GM18499 (cell line): ENCODE measurements around the gene TBC1D22A.

Experiments used
- ATAC-seq: cut with Tn5 transposase; IDR thresholded peaks from one replicate; pipeline ENCODE4 v1.9.1; 2021; ENCODE audit warnings: moderate number of reproducible peaks; ENCODE audit not compliant: insufficient read depth, unreplicated experiment

The TBC1D22A gene

GRCh38 chr22:47196166-47196849 is 433.9 kb downstream of the TBC1D22A start:
- ATAC-seq: no peak

DNA sequence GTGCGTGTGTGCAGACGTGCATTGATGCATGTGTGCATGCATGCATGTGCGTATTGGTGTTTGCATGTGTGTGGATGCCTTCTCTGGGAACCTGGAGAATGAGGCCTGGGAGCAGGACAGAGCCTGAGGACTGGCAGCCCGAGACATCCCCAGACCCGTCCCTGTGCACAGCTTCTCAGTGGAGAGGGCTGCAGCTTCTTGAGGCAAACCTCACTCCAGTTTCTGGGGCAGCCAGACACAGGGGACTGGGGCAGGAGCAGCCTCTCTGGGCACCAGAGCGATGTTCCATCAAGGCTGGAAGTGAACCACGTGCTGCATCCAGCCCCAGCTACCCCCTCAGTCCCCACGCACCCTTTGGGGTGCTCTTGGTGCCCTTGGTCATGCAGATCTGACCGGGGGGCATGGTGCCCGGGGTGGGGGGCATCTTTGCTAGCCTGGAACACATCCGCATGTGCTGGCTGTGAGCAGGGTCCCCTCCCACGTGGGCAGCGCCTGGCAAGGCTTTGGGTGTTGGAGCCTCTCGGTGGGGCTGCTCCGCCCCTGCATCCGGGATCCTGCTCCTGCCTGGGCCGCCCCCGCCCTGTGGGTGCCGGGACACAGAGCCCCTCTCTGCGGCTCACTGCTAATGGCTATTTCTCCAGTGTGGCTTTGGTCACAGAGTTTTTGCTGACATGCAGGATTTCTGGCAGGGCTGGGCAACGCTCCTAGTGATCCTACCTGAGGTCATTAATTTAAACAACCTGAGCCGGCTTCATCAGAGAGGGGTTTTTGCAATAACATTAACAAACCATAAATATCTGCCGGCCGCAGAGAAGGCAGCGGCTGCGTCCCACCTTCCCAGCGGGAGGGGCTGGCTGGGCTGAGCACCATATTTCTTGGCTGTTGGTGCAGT is 434.7 kb downstream of the TBC1D22A start:
- ATAC-seq: no peak

DNA sequence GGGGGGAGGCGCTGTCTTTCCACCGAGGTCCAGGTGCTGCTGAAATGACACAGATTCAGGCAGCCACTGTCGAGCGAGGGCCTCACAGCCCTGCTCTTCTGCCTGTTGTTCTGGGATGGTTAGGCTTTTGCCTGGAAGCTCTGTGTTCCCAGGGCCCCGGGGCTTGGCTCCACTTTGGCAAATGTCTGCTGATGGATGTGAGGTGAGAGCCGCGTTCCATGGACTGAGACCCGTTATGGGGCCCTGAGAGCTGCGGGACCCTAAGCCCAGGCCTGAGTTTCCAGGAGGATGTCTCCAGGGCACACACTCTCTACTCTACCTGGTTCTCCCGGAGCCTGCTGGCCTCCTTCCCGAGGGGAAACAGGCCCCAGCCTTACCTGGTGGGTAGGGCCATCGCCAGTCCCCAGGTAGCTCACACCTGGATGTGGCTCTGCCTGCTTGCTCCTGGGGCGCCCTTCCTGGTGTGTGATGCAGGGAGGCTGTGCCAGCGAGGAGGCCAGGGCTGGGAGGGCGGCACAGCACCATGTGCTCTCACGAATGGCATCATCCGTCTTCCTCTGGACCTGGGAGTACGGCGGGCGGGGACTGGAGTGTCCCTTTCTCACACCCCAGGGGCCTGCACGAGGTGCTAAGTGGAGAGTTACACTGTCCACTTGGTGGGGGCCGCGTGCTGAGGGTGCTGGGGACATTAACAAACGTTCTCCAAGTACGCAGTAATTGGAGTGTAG is 435.5 kb downstream of the TBC1D22A start:
- ATAC-seq: no peak

GRCh38 chr22:47198801-47199251 is 436.4 kb downstream of the TBC1D22A start:
- ATAC-seq: no peak

GRCh38 chr22:47199261-47199978 is 437.0 kb downstream of the TBC1D22A start:
- no peak for ATAC-seq

GRCh38 chr22:47199979-47200272 is 437.5 kb downstream of the TBC1D22A start:
- no peak for ATAC-seq

DNA sequence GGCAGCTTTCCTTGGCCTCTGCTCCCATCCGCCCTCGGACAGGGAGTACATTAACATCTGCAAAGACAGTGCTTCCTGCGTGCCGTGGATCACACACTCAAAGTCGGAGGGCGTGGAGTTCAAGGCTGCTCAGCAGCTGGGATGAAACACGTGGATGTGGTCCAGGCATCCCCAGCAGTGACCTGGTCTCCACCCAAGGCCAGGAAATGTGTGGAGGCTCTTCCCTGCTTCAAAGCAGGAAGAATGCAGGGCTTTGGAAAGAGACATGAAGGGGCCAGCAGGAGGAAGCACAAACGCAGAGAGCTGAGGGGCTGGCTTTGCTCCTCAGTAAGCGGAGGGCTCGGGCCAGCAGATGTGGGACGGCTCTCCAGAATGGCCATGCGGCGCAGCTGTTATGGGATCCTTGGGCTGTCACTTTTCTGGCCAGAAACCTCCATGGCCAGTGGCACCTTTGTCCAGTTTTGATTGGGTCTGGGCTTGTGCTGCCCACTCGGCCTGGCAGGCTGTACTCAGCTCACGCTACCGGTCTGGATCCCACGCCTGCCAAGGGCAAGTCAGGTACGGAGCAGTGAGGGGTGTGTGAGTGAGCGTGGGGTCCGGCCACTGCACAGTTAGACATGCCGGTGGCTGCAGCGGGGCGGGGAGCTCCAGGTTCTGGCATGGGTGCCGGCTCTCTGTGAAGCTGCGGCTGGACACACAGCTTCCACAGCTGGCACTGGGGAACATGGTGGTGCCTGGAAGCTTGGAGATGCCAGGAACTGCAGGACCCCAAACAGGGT is 438.0 kb downstream of the TBC1D22A start:
- ATAC-seq: no peak

- ATAC-seq: no peak
Observed at GRCh38 chr22:47201186-47201995, 438.9 kb downstream of the TBC1D22A start.

DNA sequence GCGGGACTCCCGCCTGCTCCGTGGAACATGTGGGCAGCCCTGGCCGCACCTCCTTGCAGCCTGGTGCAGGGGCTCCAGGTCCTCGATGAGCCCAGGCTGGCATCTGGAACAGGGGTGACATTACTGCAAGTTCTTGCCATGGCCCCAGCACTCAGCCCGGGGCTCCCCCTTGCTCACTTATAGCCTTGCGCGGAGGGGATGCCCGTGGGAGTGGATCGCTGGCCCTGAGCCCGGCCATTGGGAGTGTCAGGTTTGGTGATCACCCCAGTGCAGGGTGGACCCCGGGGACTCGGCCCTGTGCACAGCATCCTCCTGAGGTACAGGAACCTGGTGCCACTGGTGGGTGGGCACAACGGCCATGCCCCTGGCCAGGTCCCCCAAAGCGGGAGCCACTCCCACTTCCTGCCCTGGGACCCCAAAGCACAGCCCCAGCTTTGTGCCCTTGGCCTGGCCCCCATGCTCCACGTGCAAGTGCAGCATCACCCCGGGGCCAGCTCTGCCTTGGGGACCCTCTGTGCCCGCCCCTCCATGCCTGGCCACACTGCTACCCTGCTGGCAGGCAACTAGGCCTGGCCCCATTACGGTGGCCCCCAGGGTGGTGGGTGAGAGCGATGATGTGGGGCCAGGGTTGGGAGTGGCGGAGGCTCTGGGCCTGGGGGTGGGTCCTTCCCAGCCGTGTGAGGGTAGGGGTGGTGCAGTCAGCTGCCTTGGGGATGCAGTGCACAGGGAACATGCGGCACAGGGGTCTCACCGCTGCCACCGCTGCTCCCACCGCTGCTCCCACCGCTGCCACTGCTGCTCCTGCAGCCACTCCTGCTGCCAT is 439.8 kb downstream of the TBC1D22A start:
- no peak for ATAC-seq

DNA sequence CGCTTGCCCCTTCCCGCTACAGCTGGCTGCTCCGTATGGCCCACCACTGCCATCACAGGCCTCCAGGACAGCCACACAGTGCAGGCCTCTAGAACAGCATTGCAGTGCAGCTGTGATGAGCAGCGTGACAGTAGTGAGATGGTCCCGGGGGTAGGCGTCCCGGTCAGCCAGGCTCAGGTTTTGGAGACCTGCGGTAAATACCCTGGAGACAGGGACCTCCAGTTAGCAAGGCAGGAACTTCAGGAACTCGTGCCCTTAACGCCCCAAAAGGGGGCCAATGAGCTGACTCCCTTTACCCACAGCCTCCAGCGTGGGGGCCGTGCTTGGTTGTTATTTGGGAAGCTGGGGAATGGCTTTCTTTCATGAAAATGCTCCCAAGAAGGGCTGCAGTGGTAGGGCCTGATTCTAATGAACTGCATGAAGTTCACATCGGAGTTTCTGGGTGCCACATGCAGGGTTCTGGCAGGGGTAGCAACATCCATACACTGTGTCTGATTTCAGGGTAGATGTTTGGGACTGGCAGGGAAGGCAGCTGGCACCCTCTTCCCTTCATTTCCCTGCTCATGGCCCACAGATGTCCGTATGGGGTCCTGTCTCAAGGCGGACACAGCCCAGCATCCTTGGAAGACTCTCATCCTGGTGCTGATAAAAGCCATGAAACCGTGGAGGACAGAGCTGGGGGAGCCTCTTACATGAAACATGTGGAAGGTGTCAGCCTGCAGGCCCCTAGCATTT is 440.5 kb downstream of the TBC1D22A start:
- ATAC-seq: no peak

GRCh38 chr22:47203554-47203991 is 441.1 kb downstream of the TBC1D22A start:
- ATAC-seq: no peak

- no peak for ATAC-seq
Observed at GRCh38 chr22:47204002-47204979, 441.8 kb downstream of the TBC1D22A start.

DNA sequence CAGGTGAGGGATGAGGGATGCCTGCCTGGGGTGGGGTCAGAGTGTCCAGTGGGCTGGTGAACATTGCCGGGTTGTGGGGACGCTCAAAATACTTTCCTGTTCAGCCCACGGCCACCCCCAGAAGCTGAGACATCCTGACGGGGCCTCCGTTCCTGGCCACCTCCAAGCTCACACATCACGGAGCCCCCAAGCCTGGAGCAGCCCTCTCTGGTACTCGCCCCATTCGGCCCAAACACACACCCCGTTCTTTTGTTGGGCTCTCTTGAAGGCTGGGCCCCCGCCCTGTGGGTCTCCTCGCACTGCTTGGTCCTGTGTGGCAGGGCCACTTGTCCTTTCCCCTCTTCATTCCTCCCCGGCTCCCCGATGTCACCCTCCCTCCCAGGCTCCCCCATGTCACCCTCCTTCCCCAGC is 442.6 kb downstream of the TBC1D22A start:
- no peak for ATAC-seq

DNA sequence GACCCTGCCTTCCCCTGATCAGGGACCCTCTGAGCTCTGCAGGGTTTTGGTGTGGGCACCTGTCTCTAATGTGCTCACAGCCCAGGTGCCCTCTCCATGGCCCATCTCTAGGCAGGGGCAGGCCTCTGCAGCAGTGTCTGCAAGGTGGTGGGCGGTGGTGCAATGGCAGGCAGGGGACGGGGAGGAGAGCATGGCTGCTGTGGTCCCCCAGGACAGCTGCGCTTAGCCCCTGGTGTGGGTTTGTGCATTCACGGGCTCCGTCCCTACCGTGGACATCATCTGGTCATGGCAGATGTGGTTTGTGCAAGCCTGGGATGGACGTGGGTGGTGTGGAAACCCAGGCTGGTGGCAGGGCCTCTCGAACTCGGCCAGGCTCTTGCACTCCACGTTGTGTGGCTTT is 443.1 kb downstream of the TBC1D22A start:
- ATAC-seq: no peak

GRCh38 chr22:47206164-47206563 is 443.7 kb downstream of the TBC1D22A start:
- ATAC-seq: no peak

- ATAC-seq: no peak
Observed at GRCh38 chr22:47206666-47207218, 444.3 kb downstream of the TBC1D22A start.
